Measurements from ENCODE around the gene MYO1E. TPM values are rescaled to one million over a fixed set of nuclear protein-coding genes. Genes with fewer than 3 reads are reported as not detected.

Gene MYO1E
- total and polyA plus RNA-seq, 2 of the 8 experiments (the other 6 are each of a cell fraction or from before 2014, with no cell fraction given), result 19.6 to 142 TPM

DNA sequence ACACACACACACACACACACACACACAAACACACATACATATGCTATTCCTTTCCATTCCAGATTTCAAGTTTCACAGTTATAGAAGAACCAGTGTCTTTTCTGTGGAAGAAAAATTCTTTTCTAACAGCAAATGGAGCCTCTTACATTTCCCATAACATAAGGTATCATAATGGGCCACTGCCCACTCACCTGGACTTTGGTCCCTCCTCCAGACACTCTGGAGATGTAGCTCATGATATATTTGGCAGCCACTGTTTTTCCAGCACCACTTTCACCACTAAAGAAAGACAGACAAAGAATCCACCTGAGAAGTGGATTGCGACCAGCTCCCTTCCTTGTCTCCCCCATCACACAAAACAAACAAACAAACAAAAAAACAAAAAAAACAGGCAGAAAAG is 136.3 kb downstream of the MYO1E start:
- H3K4me1 ChIP-seq (replicated peaks in 1 of 4; ENCODE audit: control insufficient read depth in 3 of 4, insufficient read depth in 4 of 4, low read length in 3 of 4), result peaks cover 0 to 5% (median 3%) of the 10 kb centered on the region in 4 experiments; a peak in 5 of 7 replicates
- H3K4me2 ChIP-seq (ENCODE audit: insufficient read depth in 1 of 2, low read depth in 2 of 2, low read length in 2 of 2), result no peak overlapping the region
- H3K36me3 ChIP-seq (ENCODE audit: control insufficient read depth in 2 of 4, insufficient read depth in 4 of 4, low read length in 3 of 4), result peaks cover 0 to 4% (median 2%) of the 10 kb centered on the region in 4 experiments; a peak in 2 of 8 replicates
- no peak overlapping the region for H2BK120ac ChIP-seq (replicated peaks; ENCODE audit: low read depth, low read length)
- H4K8ac ChIP-seq (ENCODE audit: extremely low read depth, insufficient read depth, low read length), result no peak overlapping the region
- no peak overlapping the region for H2BK5ac ChIP-seq (ENCODE audit: low read depth, low read length)
- H3K56ac ChIP-seq (replicated peaks; ENCODE audit: insufficient read length, low read depth, low read length), result no peak overlapping the region
- no peak overlapping the region for H3K23ac ChIP-seq (ENCODE audit: insufficient read length)
- no peak overlapping the region for H2AFZ ChIP-seq (ENCODE audit: low read length)
- CTCF ChIA-PET (ENCODE audit: partially characterized antibody), result interaction anchor here (0.7 to 1.0 kb wide), 2 partner anchors 11 to 12 kb away, joined by 3 read pairs; no protein-coding TSS in a partner anchor
- H3K79me1 ChIP-seq (ENCODE audit: low read depth, low read length), result no peaks in the 10 kb centered on the region; the same call in 1 of the 2 replicates
- no peak overlapping the region for H3K9ac ChIP-seq (replicated peaks in 1 of 4; ENCODE audit: extremely low read depth in 1 of 4, low read depth in 3 of 4, low read length in 3 of 4)
- no peak overlapping the region for H2AK5ac ChIP-seq (ENCODE audit: low read depth, low read length)
- H2BK20ac ChIP-seq (ENCODE audit: low read length), result no peak overlapping the region
- no peak overlapping the region for H3K4ac ChIP-seq (replicated peaks; ENCODE audit: insufficient read length, low read depth, low read length)
- no peaks in the 10 kb centered on the region for H3K27me3 ChIP-seq (replicated peaks in 1 of 4; ENCODE audit: control insufficient read depth in 3 of 4, extremely low read depth in 1 of 4, insufficient read depth in 3 of 4, low read length in 3 of 4)
- H4K5ac ChIP-seq (ENCODE audit: insufficient read length, low read depth, low read length), result no peak overlapping the region
- no peak overlapping the region for H2BK12ac ChIP-seq (ENCODE audit: low read depth, low read length)
- H4K20me1 ChIP-seq (replicated peaks in 1 of 2; ENCODE audit: control insufficient read depth in 1 of 2, insufficient read depth in 2 of 2, low read length in 2 of 2), result peaks cover 0 to 2% of the 10 kb centered on the region in 2 experiments
- no peak overlapping the region for H3K27ac ChIP-seq (ENCODE audit: low read depth, low read length)
- 93% methylated on average over 1 of the region's 1 CpG; no CpG with 5 or more reads in 1 of the 2 experiments for WGBS, 2 experiments (ENCODE audit: extremely low coverage in 1 of 2, insufficient coverage in 1 of 2, insufficient read length in 1 of 2, insufficient replicate concordance in 2 of 2, low coverage in 1 of 2, low lambda C conversion rate in 2 of 2, missing lambda C conversion rate in 1 of 2)
- H2BK15ac ChIP-seq (ENCODE audit: low read length), result no peak overlapping the region
- FAIRE-seq (no peak), DNase-seq (ENCODE audit: low read depth in 1 of 2, low spot score in 2 of 2) (no peak)
- no peak overlapping the region for H4K91ac ChIP-seq (replicated peaks; ENCODE audit: insufficient read length, low read length)
- no peaks in the 10 kb centered on the region; a peak in 1 of 4 replicates for H3K79me2 ChIP-seq (ENCODE audit: control insufficient read depth in 1 of 2, insufficient read depth in 2 of 2, low read length in 2 of 2)
- no peak overlapping the region for H3K14ac ChIP-seq (ENCODE audit: insufficient read length)
- no peaks in the 10 kb centered on the region for H3K9me3 ChIP-seq (ENCODE audit: insufficient read depth in 2 of 2, low read depth in 1 of 2, low read length in 1 of 2)
- H3K23me2 ChIP-seq (ENCODE audit: low read depth, low read length), result peaks cover 2% of the 10 kb centered on the region; the same call in 1 of the 2 replicates
- no peak overlapping the region for H3K18ac ChIP-seq (ENCODE audit: extremely low read depth, low read length)
- POLR2A ChIA-PET (ENCODE audit: partially characterized antibody), result interaction anchor here (0.6 kb wide), 1 partner anchor 925 kb away, joined by 3 read pairs; no protein-coding TSS in a partner anchor
- H3K4me3 ChIP-seq (ENCODE audit: extremely low read depth in 1 of 4, insufficient read depth in 2 of 4, low read depth in 3 of 4, low read length in 4 of 4), result no peak overlapping the region
- no peak for TF ChIP-seq EP300 (IDR thresholded peaks at IDR 0.05; ENCODE audit: borderline replicate concordance in 1 of 2, low read depth in 2 of 2, low read length in 2 of 2)
- TF ChIP-seq TCF12 (IDR thresholded peaks at IDR 0.05; ENCODE audit: low read depth, low read length), result no peak
- TF ChIP-seq PHF8 (conservative IDR thresholded peaks at IDR 0.05; ENCODE audit: low read depth, low read length), result no peak
- no peak for TF ChIP-seq TEAD4 (IDR thresholded peaks at IDR 0.05; ENCODE audit: low read depth, low read length)
- TF ChIP-seq SIRT6 (IDR thresholded peaks at IDR 0.05; ENCODE audit: low read length), result no peak
- TF ChIP-seq RAD21 (IDR thresholded peaks at IDR 0.05 in 1 of 2, conservative IDR thresholded peaks at IDR 0.05 in 1 of 2; ENCODE audit: low read depth in 2 of 2, low read length in 2 of 2), result no peak
- no peak for TF ChIP-seq HDAC6 (IDR thresholded peaks at IDR 0.05; ENCODE audit: low read depth, low read length)
- TF ChIP-seq, protein P1, sequence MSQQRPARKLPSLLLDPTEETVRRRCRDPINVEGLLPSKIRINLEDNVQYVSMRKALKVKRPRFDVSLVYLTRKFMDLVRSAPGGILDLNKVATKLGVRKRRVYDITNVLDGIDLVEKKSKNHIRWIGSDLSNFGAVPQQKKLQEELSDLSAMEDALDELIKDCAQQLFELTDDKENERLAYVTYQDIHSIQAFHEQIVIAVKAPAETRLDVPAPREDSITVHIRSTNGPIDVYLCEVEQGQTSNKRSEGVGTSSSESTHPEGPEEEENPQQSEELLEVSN (IDR thresholded peaks at IDR 0.05), result no peak
- TF ChIP-seq BACH1 (IDR thresholded peaks at IDR 0.05; ENCODE audit: low read length), result no peak
- TF ChIP-seq, protein P2, sequence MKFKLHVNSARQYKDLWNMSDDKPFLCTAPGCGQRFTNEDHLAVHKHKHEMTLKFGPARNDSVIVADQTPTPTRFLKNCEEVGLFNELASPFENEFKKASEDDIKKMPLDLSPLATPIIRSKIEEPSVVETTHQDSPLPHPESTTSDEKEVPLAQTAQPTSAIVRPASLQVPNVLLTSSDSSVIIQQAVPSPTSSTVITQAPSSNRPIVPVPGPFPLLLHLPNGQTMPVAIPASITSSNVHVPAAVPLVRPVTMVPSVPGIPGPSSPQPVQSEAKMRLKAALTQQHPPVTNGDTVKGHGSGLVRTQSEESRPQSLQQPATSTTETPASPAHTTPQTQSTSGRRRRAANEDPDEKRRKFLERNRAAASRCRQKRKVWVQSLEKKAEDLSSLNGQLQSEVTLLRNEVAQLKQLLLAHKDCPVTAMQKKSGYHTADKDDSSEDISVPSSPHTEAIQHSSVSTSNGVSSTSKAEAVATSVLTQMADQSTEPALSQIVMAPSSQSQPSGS (IDR thresholded peaks at IDR 0.05; ENCODE audit: low read length), result no peak
- TF ChIP-seq BRCA1 (IDR thresholded peaks at IDR 0.05; ENCODE audit: low read depth, low read length), result no peak
